ENCODE data around the gene MCRIP1. TPM values are rescaled to one million over a fixed set of nuclear protein-coding genes. Genes with fewer than 3 reads are reported as not detected.
"Not testable (repeated sequence)": the region's sequence is repeated elsewhere in the genome, so short reads cannot be mapped to it uniquely, and the experiment has no call there.

Gene MCRIP1
- polyA plus RNA-seq, 1 donor = 65.0 TPM

GRCh38 chr17:81843713-81844326 is 10.7 kb upstream of the MCRIP1 start:
- no peak for DNase-seq

GRCh38 chr17:81842725-81843504 is 9.8 kb upstream of the MCRIP1 start:
- no peak for DNase-seq

GRCh38 chr17:81842378-81842724 is 9.3 kb upstream of the MCRIP1 start:
- no peak for DNase-seq

- DNase-seq = no peak
These were observed 8.8 kb upstream of the MCRIP1 start for GRCh38 chr17:81841866-81842265.

GRCh38 chr17:81840826-81841778 is 8.0 kb upstream of the MCRIP1 start:
- no peak for DNase-seq

GRCh38 chr17:81840059-81840458 is 7.0 kb upstream of the MCRIP1 start:
- DNase-seq = not testable (repeated sequence)

- DNase-seq = no peak
These were observed 6.2 kb upstream of the MCRIP1 start for GRCh38 chr17:81839301-81839700.

GRCh38 chr17:81838753-81839255 is 5.7 kb upstream of the MCRIP1 start:
- no peak for DNase-seq

- DNase-seq = no peak
These were observed 4.5 kb upstream of the MCRIP1 start for GRCh38 chr17:81837641-81838040.

- DNase-seq = no peak
These were observed 1.8 kb upstream of the MCRIP1 start, which contains the start of gene PPP1R27 for GRCh38 chr17:81834831-81835267. Gene PPP1R27, minus strand, starts transcription at chr17:81835050. Its CDS starts 97 bp downstream, at chr17:81834953.

- no peak for DNase-seq
These were observed 1.1 kb upstream of the MCRIP1 start for GRCh38 chr17:81833921-81834830.

- no peak for DNase-seq
These were observed 407 bp downstream of the MCRIP1 start for GRCh38 chr17:81832608-81833159.

GRCh38 chr17:81831957-81832607 is 1.0 kb downstream of the MCRIP1 start:
- DNase-seq = no peak

GRCh38 chr17:81831563-81831956 is 1.5 kb downstream of the MCRIP1 start:
- DNase-seq = no peak

- DNase-seq = no peak
These were observed 3.2 kb downstream of the MCRIP1 start for GRCh38 chr17:81829858-81830257.

- DNase-seq = no peak
These were observed 4.4 kb downstream of the MCRIP1 start for GRCh38 chr17:81828656-81829055.

- DNase-seq = no peak
These were observed 7.1 kb downstream of the MCRIP1 start for GRCh38 chr17:81825841-81826466.

- DNase-seq = no peak
These were observed 8.5 kb downstream of the MCRIP1 start for GRCh38 chr17:81824595-81824994.

GRCh38 chr17:81823820-81824550 is 9.1 kb downstream of the MCRIP1 start:
- DNase-seq = no peak
